SJSA1 (cell line): ENCODE data around the gene KLHL11. TPM values are rescaled to one million over a fixed set of nuclear protein-coding genes. Genes with fewer than 3 reads are reported as not detected.
"Not testable (repeated sequence)": the region's sequence is repeated elsewhere in the genome, so short reads cannot be mapped to it uniquely, and the experiment has no call there.

Experiments
- DNase-seq, 2 experiments: peaks; one replicate each; pipeline ENCODE4 v3.0.0-alpha.2; 2015 to 2020; ENCODE audit warnings: low spot score in 2 of 2, low read depth in 1 of 2
- H3K27ac ChIP-seq: fragments of 250-450 bp; sonication (Bioruptor Pico); 2 replicates; pipeline ENCODE4 v1.5.1; 2020; ENCODE audit warnings: mild to moderate bottlenecking, moderate library complexity
- H3K27me3 ChIP-seq: fragments of 250-450 bp; sonication (Bioruptor Pico); replicated peaks from 2 replicates; pipeline ENCODE4 v1.5.1; 2020; ENCODE audit warnings: mild to moderate bottlenecking, moderate library complexity
- H3K36me3 ChIP-seq: fragments of 250-450 bp; sonication (Bioruptor Pico); 2 replicates; pipeline ENCODE4 v1.5.1; 2020; ENCODE audit warnings: mild to moderate bottlenecking
- H3K4me1 ChIP-seq: fragments of 250-450 bp; sonication (Bioruptor Pico); replicated peaks from 2 replicates; pipeline ENCODE4 v1.6.1; 2021; ENCODE audit warnings: mild to moderate bottlenecking
- H3K4me3 ChIP-seq: fragments of 250-450 bp; sonication (Bioruptor Pico); 2 replicates; pipeline ENCODE4 v1.5.1; 2020; ENCODE audit warnings: mild to moderate bottlenecking
- H3K9me3 ChIP-seq: fragments of 250-450 bp; sonication (Bioruptor Pico); replicated peaks from 2 replicates; pipeline ENCODE4 v1.5.1; 2020; ENCODE audit warnings: mild to moderate bottlenecking
- total RNA-seq: library from RNA; depleted of rRNA; stranded (reverse); fragments of >200 nt; shearing (Covaris generic); gene quantifications from 2 replicates; pipeline ENCODE4 v1.2.3, GENCODE V29; 2014

KLHL11 gene
- total RNA-seq, 1 experiment from 2014 or later = 27.4 TPM

- DNase-seq, H3K27me3 ChIP-seq, H3K4me3 ChIP-seq, H3K9me3 ChIP-seq, H3K4me1 ChIP-seq, H3K27ac ChIP-seq, H3K36me3 ChIP-seq: not testable (repeated sequence)
These were observed 25.8 kb downstream of the KLHL11 start for GRCh38 chr17:41839448-41839847.

GRCh38 chr17:41837761-41838538 is 27.3 kb downstream of the KLHL11 start, which contains the start of gene KLHL10:
Gene KLHL10 (plus strand): TSS chr17:41837825. CDS start chr17:41837933, 108 bp downstream.
- H3K36me3 ChIP-seq = peaks cover 9% of the 10 kb centered on the region
- H3K4me1 ChIP-seq = peaks cover 9% of the 10 kb centered on the region
- DNase-seq = no peak
- H3K9me3 ChIP-seq = no peaks in the 10 kb centered on the region
- H3K27ac ChIP-seq = no peak within 1 kb of the TSS
- H3K27me3 ChIP-seq = no peaks in the 10 kb centered on the region
- H3K4me3 ChIP-seq = no peak within 1 kb of the TSS

GRCh38 chr17:41836550-41837196 is 28.6 kb downstream of the KLHL11 start:
- H3K4me3 ChIP-seq = peak overlapping the region; percentile 92
- H3K4me1 ChIP-seq = peaks cover 9% of the 10 kb centered on the region
- DNase-seq = no peak
- H3K27me3 ChIP-seq = no peaks in the 10 kb centered on the region
- peaks cover 16% of the 10 kb centered on the region for H3K36me3 ChIP-seq
- H3K27ac ChIP-seq = no peak overlapping the region
- no peaks in the 10 kb centered on the region for H3K9me3 ChIP-seq

- peak; percentile 58 to 59 for DNase-seq
These were observed 29.2 kb downstream of the KLHL11 start, which contains the start of gene NT5C3B for GRCh38 chr17:41835800-41836549. Gene NT5C3B (minus strand): TSS chr17:41836232. CDS start chr17:41836193, 39 bp downstream.

GRCh38 chr17:41835214-41835799 is 29.9 kb downstream of the KLHL11 start:
- DNase-seq = no peak
- no peak overlapping the region for H3K27ac ChIP-seq

More at GRCh38 chr17:41835800-41836549, 29.2 kb downstream of the KLHL11 start, which contains the start of gene NT5C3B:
- Histone ChIP-seq H3K9me3 (no peaks in the 10 kb centered on the region), H3K4me3 (peak within 1 kb of the TSS; percentile 92), H3K27ac (peak within 1 kb of the TSS; percentile 29; the same call in 1 of the 2 replicates), H3K4me1 (peaks cover 9% of the 10 kb centered on the region), H3K27me3 (no peaks in the 10 kb centered on the region), H3K36me3 (peaks cover 20% of the 10 kb centered on the region)

GRCh38 chr17:41829961-41830360 is 35.3 kb downstream of the KLHL11 start:
- H3K27ac ChIP-seq, H3K4me1 ChIP-seq, H3K9me3 ChIP-seq, H3K4me3 ChIP-seq, DNase-seq, H3K27me3 ChIP-seq: not testable (repeated sequence)
- H3K36me3 ChIP-seq = peaks cover 43% of the 10 kb centered on the region

More at GRCh38 chr17:41835214-41835799, 29.9 kb downstream of the KLHL11 start:
- Histone ChIP-seq H3K4me3 (peak overlapping the region; percentile 92), H3K9me3 (no peaks in the 10 kb centered on the region), H3K4me1 (peaks cover 9% of the 10 kb centered on the region), H3K27me3 (no peaks in the 10 kb centered on the region), H3K36me3 (peaks cover 26% of the 10 kb centered on the region)

- DNase-seq = no peak
- Histone ChIP-seq H3K9me3 (no peaks in the 10 kb centered on the region), H3K27ac (no peak overlapping the region), H3K4me3 (no peak overlapping the region), H3K36me3 (peaks cover 31% of the 10 kb centered on the region), H3K4me1 (no peaks in the 10 kb centered on the region), H3K27me3 (no peaks in the 10 kb centered on the region)
These were observed 39.9 kb downstream of the KLHL11 start for GRCh38 chr17:41825175-41825845.

GRCh38 chr17:41824086-41824485 is 41.1 kb downstream of the KLHL11 start:
- Histone ChIP-seq H3K4me1 (no peaks in the 10 kb centered on the region), H3K27ac (no peak overlapping the region), H3K4me3 (no peak overlapping the region), H3K27me3 (no peaks in the 10 kb centered on the region), H3K9me3 (no peaks in the 10 kb centered on the region), H3K36me3 (peaks cover 27% of the 10 kb centered on the region; the same call in 1 of the 2 replicates)
- DNase-seq = no peak

- no peak for DNase-seq
- no peaks in the 10 kb centered on the region for H3K27me3 ChIP-seq
- no peaks in the 10 kb centered on the region for H3K9me3 ChIP-seq
- no peak overlapping the region for H3K4me3 ChIP-seq
- H3K4me1 ChIP-seq = no peaks in the 10 kb centered on the region
- H3K27ac ChIP-seq = no peak overlapping the region
- peaks cover 23% of the 10 kb centered on the region; the same call in 1 of the 2 replicates for H3K36me3 ChIP-seq
These were observed 41.6 kb downstream of the KLHL11 start for GRCh38 chr17:41823580-41823979.

GRCh38 chr17:41823141-41823524 is 42.1 kb downstream of the KLHL11 start:
- Histone ChIP-seq H3K4me3 (no peak overlapping the region), H3K4me1 (no peaks in the 10 kb centered on the region), H3K36me3 (peaks cover 26% of the 10 kb centered on the region), H3K9me3 (no peaks in the 10 kb centered on the region), H3K27ac (no peak overlapping the region), H3K27me3 (no peaks in the 10 kb centered on the region)
- DNase-seq = no peak

GRCh38 chr17:41822216-41823140 is 42.7 kb downstream of the KLHL11 start:
- Histone ChIP-seq H3K27me3 (no peaks in the 10 kb centered on the region), H3K9me3 (no peaks in the 10 kb centered on the region), H3K4me3 (no peak overlapping the region), H3K36me3 (peaks cover 28% of the 10 kb centered on the region), H3K4me1 (no peaks in the 10 kb centered on the region), H3K27ac (no peak overlapping the region)
- no peak for DNase-seq

- peaks cover 28% of the 10 kb centered on the region for H3K36me3 ChIP-seq
- H3K4me3 ChIP-seq = no peak overlapping the region
- DNase-seq = no peak
- no peaks in the 10 kb centered on the region for H3K9me3 ChIP-seq
- no peak overlapping the region for H3K27ac ChIP-seq
- H3K4me1 ChIP-seq = no peaks in the 10 kb centered on the region
- H3K27me3 ChIP-seq = no peaks in the 10 kb centered on the region
These were observed 43.4 kb downstream of the KLHL11 start for GRCh38 chr17:41821776-41822175.
